Measurements from ENCODE around the gene TMEM214. TPM values are rescaled to one million over a fixed set of nuclear protein-coding genes. Genes with fewer than 3 reads are reported as not detected.

The TMEM214 gene
- total RNA-seq, 1 donor, result 50.3 TPM

GRCh38 chr2:27009716-27010115, 23.0 kb upstream of the TMEM214 start:
- no peak for TF ChIP-seq CTCF (IDR thresholded peaks at IDR 0.05; ENCODE audit: extremely low read depth, low read depth, low read length)
- no peak overlapping the region for H3K4me3 ChIP-seq (ENCODE audit: insufficient read depth, low read length)
- H3K4me1 ChIP-seq (ENCODE audit: insufficient read depth, low read length), result peaks cover 11% of the 10 kb centered on the region

GRCh38 chr2:27010139-27010538, 22.6 kb upstream of the TMEM214 start:
- Histone ChIP-seq H3K27ac (ENCODE audit: low read depth, low read length) (no peak overlapping the region), H3K36me3 (ENCODE audit: insufficient read depth, low read length) (peaks cover 2% of the 10 kb centered on the region), H3K79me2 (ENCODE audit: insufficient read depth, low read length) (no peaks in the 10 kb centered on the region), H3K4me2 (ENCODE audit: insufficient read depth, low read length) (no peak overlapping the region), H3K4me1 (ENCODE audit: insufficient read depth, low read length) (peaks cover 13% of the 10 kb centered on the region), H3K4me3 (ENCODE audit: insufficient read depth, low read length) (no peak overlapping the region), H3K9me3 (ENCODE audit: low read depth, low read length) (no peaks in the 10 kb centered on the region), H3K27me3 (ENCODE audit: insufficient read depth, low read length) (no peaks in the 10 kb centered on the region), H2AFZ (ENCODE audit: low read length) (no peak overlapping the region), H4K20me1 (ENCODE audit: insufficient read depth, low read length) (peaks cover 11% of the 10 kb centered on the region)
- TF ChIP-seq CTCF (IDR thresholded peaks at IDR 0.05; ENCODE audit: extremely low read depth, low read depth, low read length), result no peak
- no peak for DNase-seq (ENCODE audit: insufficient read length, low spot score, missing footprints)

More at GRCh38 chr2:27009716-27010115, 23.0 kb upstream of the TMEM214 start:
- H3K9me3 ChIP-seq (ENCODE audit: low read depth, low read length), result no peaks in the 10 kb centered on the region
- no peak overlapping the region for H3K27ac ChIP-seq (ENCODE audit: low read depth, low read length)
- DNase-seq (ENCODE audit: insufficient read length, low spot score, missing footprints), result no peak
- no peaks in the 10 kb centered on the region for H3K36me3 ChIP-seq (ENCODE audit: insufficient read depth, low read length)
- H3K27me3 ChIP-seq (ENCODE audit: insufficient read depth, low read length), result no peaks in the 10 kb centered on the region
- no peak overlapping the region for H3K4me2 ChIP-seq (ENCODE audit: insufficient read depth, low read length)
- no peak overlapping the region for H2AFZ ChIP-seq (ENCODE audit: low read length)
- H3K79me2 ChIP-seq (ENCODE audit: insufficient read depth, low read length), result no peaks in the 10 kb centered on the region
- peaks cover 11% of the 10 kb centered on the region for H4K20me1 ChIP-seq (ENCODE audit: insufficient read depth, low read length)

- peak; percentile 55 for DNase-seq (ENCODE audit: insufficient read length, low spot score, missing footprints)
- TF ChIP-seq CTCF (IDR thresholded peaks at IDR 0.05; ENCODE audit: extremely low read depth, low read depth, low read length), result no peak
- H3K36me3 ChIP-seq (ENCODE audit: insufficient read depth, low read length), result peaks cover 4% of the 10 kb centered on the region
- H3K4me2 ChIP-seq (ENCODE audit: insufficient read depth, low read length), result no peak overlapping the region
- no peak overlapping the region for H3K4me3 ChIP-seq (ENCODE audit: insufficient read depth, low read length)
- no peak overlapping the region for H2AFZ ChIP-seq (ENCODE audit: low read length)
- H3K4me1 ChIP-seq (ENCODE audit: insufficient read depth, low read length), result peaks cover 28% of the 10 kb centered on the region
- H3K27me3 ChIP-seq (ENCODE audit: insufficient read depth, low read length), result no peaks in the 10 kb centered on the region
- no peaks in the 10 kb centered on the region for H3K9me3 ChIP-seq (ENCODE audit: low read depth, low read length)
- no peaks in the 10 kb centered on the region for H3K79me2 ChIP-seq (ENCODE audit: insufficient read depth, low read length)
- H4K20me1 ChIP-seq (ENCODE audit: insufficient read depth, low read length), result peaks cover 14% of the 10 kb centered on the region
- H3K27ac ChIP-seq (ENCODE audit: low read depth, low read length), result no peak overlapping the region
Observed at GRCh38 chr2:27013738-27014137, 19.0 kb upstream of the TMEM214 start.

- Histone ChIP-seq H3K4me1 (ENCODE audit: insufficient read depth, low read length) (peaks cover 28% of the 10 kb centered on the region), H4K20me1 (ENCODE audit: insufficient read depth, low read length) (peaks cover 14% of the 10 kb centered on the region)
Observed at GRCh38 chr2:27014771-27015433, 17.9 kb upstream of the TMEM214 start.

More at GRCh38 chr2:27014771-27015433, 17.9 kb upstream of the TMEM214 start:
- Histone ChIP-seq H3K4me3 (ENCODE audit: insufficient read depth, low read length) (no peak overlapping the region), H3K4me2 (ENCODE audit: insufficient read depth, low read length) (no peak overlapping the region), H3K79me2 (ENCODE audit: insufficient read depth, low read length) (no peaks in the 10 kb centered on the region), H3K27ac (ENCODE audit: low read depth, low read length) (peak overlapping the region; percentile 84), H3K36me3 (ENCODE audit: insufficient read depth, low read length) (peaks cover 4% of the 10 kb centered on the region), H3K27me3 (ENCODE audit: insufficient read depth, low read length) (no peaks in the 10 kb centered on the region), H3K9me3 (ENCODE audit: low read depth, low read length) (no peaks in the 10 kb centered on the region), H2AFZ (ENCODE audit: low read length) (no peak overlapping the region)
- no peak for TF ChIP-seq CTCF (IDR thresholded peaks at IDR 0.05; ENCODE audit: extremely low read depth, low read depth, low read length)
- DNase-seq (ENCODE audit: insufficient read length, low spot score, missing footprints), result peak; percentile 54
